PC-3 (cell line): ENCODE data around the gene ARHGAP11A. TPM values are rescaled to one million over a fixed set of nuclear protein-coding genes. Genes with fewer than 3 reads are reported as not detected.

Experiments
- ATAC-seq: fragments of 200-7000 bp; cut with Tn5 transposase; 2 replicates; pipeline ENCODE4 v1.9.1; 2020; ENCODE audit warnings: mild to moderate bottlenecking, moderate library complexity
- BruUV-seq: library from RNA; stranded (reverse); fragments of 400-500 nt; replicated peaks from 2 replicates; lab custom pipeline; 2021; lab: Mats Ljungman, UMichigan
- CTCF ChIA-PET: fragments of 300-600 bp; sonication (Branson Sonifier 250); formaldehyde crosslinking; loops from one replicate; lab custom pipeline; 2022; ENCODE audit warnings: antibody characterized with exemption; lab: Charles Lee
- POLR2A ChIA-PET: fragments of 300-600 bp; sonication (Branson Sonifier 250); formaldehyde crosslinking; loops from one replicate; lab custom pipeline; 2022; ENCODE audit warnings: antibody characterized with exemption; ENCODE audit not compliant: unreplicated experiment; lab: Charles Lee
- DNase-seq: peaks from one replicate; pipeline ENCODE4 v3.0.0-alpha.2; 2015
- H2AFZ ChIP-seq: fragments of 300-600 bp; sonication (generic); 2 replicates; pipeline ENCODE4 v1.6.0; 2016; ENCODE audit warnings: antibody characterized with exemption, low read length
- H3F3A ChIP-seq: fragments of 300-600 bp; sonication (generic); one replicate; pipeline ENCODE4 v1.6.0; 2017; ENCODE audit warnings: antibody characterized with exemption, low read length, control low read depth, mild to moderate bottlenecking; ENCODE audit not compliant: unreplicated experiment
- H3K27ac ChIP-seq: fragments of 300-600 bp; sonication (generic); 2 replicates; pipeline ENCODE4 v1.5.1; 2016; ENCODE audit warnings: mild to moderate bottlenecking, low read length
- H3K27me3 ChIP-seq: fragments of 300-600 bp; sonication (generic); 2 replicates; pipeline ENCODE4 v1.6.1; 2016; ENCODE audit warnings: low read length, mixed read lengths
- H3K36me3 ChIP-seq: fragments of 300-600 bp; sonication (generic); 2 replicates; pipeline ENCODE4 v1.6.1; 2016; ENCODE audit warnings: low read depth, mixed run types, low read length, mixed read lengths
- H3K4me1 ChIP-seq: fragments of 300-600 bp; sonication (generic); 2 replicates; pipeline ENCODE4 v1.5.1; 2016; ENCODE audit warnings: low read length; ENCODE audit not compliant: insufficient read depth
- H3K4me2 ChIP-seq: fragments of 300-600 bp; sonication (generic); 2 replicates; pipeline ENCODE4 v1.6.0; 2016; ENCODE audit warnings: low read length
- H3K4me3 ChIP-seq: fragments of 300-600 bp; sonication (generic); 2 replicates; pipeline ENCODE4 v1.5.1; 2016; ENCODE audit warnings: mild to moderate bottlenecking, low read length, mixed read lengths
- H3K79me2 ChIP-seq: fragments of 300-600 bp; sonication (generic); 2 replicates; pipeline ENCODE4 v1.6.1; 2017; ENCODE audit warnings: low read length, mixed read lengths
- H3K9ac ChIP-seq: fragments of 300-600 bp; sonication (generic); 2 replicates; pipeline ENCODE4 v1.6.0; 2016; ENCODE audit warnings: mild to moderate bottlenecking, low read length
- H3K9me2 ChIP-seq: fragments of 300-600 bp; sonication (generic); replicated peaks from 2 replicates; pipeline ENCODE4 v1.6.1; 2016; ENCODE audit warnings: mixed run types, low read length, mixed read lengths
- H3K9me3 ChIP-seq: fragments of 300-600 bp; sonication (generic); 2 replicates; pipeline ENCODE4 v1.6.1; 2016; ENCODE audit warnings: low read length, mixed read lengths
- H4K20me1 ChIP-seq: fragments of 300-600 bp; sonication (generic); 2 replicates; pipeline ENCODE4 v1.6.1; 2016; ENCODE audit warnings: low read length, mixed read lengths
- CTCF ChIP-seq: fragments of 300-600 bp; sonication (generic); conservative IDR thresholded peaks from 2 replicates; pipeline ENCODE4 v1.5.1; 2017; ENCODE audit warnings: antibody characterized with exemption, low read depth, mild to moderate bottlenecking, low read length
- EZH2 ChIP-seq: fragments of 300-600 bp; sonication (generic); IDR thresholded peaks from one replicate; pipeline ENCODE4 v1.6.1; 2017; ENCODE audit warnings: antibody characterized with exemption, mild to moderate bottlenecking, low read length; ENCODE audit not compliant: unreplicated experiment
- EZH2phosphoT487 ChIP-seq: fragments of 300-600 bp; sonication (generic); IDR thresholded peaks from 2 replicates; pipeline ENCODE4 v1.6.1; 2018; ENCODE audit warnings: mild to moderate bottlenecking, antibody characterized with exemption, low read length, borderline replicate concordance
- intact Hi-C: fragments of 100-400 bp; cut with micrococcal nuclease; formaldehyde crosslinking; loops from 2 replicates; pipeline ENCODE4 v1.9.0; 2023
- total RNA-seq: library from RNA; depleted of rRNA; stranded (reverse); fragments of >200 nt; gene quantifications from 2 replicates; pipeline ENCODE4 v1.2.3, GENCODE V29; 2014

Gene ARHGAP11A
- total RNA-seq, 1 experiment from 2014 or later = 38.2 TPM

GRCh38 chr15:32636908-32637567, 21.7 kb downstream of the ARHGAP11A start:
- Histone ChIP-seq H3K27ac (no peak overlapping the region), H3K9me3 (no peaks in the 10 kb centered on the region), H2AFZ (no peak overlapping the region), H3K4me3 (no peak overlapping the region), H3K27me3 (no peaks in the 10 kb centered on the region), H3K4me2 (no peak overlapping the region), H3K9me2 (no peaks in the 10 kb centered on the region), H3K36me3 (peaks cover 63% of the 10 kb centered on the region), H4K20me1 (0 out of 2 replicates have a peak, but pooled peaks cover 9% of the 10 kb centered on the region), H3F3A (peaks cover 7% of the 10 kb centered on the region), H3K79me2 (peaks cover 9% of the 10 kb centered on the region; the same call in 1 of the 2 replicates), H3K4me1 (peaks cover 12% of the 10 kb centered on the region), H3K9ac (no peak overlapping the region)
- ATAC-seq (no peak), DNase-seq (no peak)
- ChIA-PET CTCF (interaction anchor here (0.6 kb wide), 1 partner anchor 319 kb away, joined by 4 read pairs; no protein-coding TSS in a partner anchor), POLR2A (no interaction called here)
- intact Hi-C loops = no loop called here
- TSS peak; percentile 30 for BruUV-seq
- TF ChIP-seq EZH2 = no peak
- no peak for TF ChIP-seq CTCF
- TF ChIP-seq EZH2phosphoT487 = no peak

- Histone ChIP-seq H3F3A (peaks cover 7% of the 10 kb centered on the region), H3K9ac (no peak overlapping the region), H3K4me2 (no peak overlapping the region), H3K4me1 (peaks cover 12% of the 10 kb centered on the region), H4K20me1 (0 out of 2 replicates have a peak, but pooled peaks cover 9% of the 10 kb centered on the region), H3K4me3 (no peak overlapping the region), H3K9me2 (no peaks in the 10 kb centered on the region), H3K9me3 (no peaks in the 10 kb centered on the region), H3K79me2 (peaks cover 9% of the 10 kb centered on the region; the same call in 1 of the 2 replicates), H2AFZ (no peak overlapping the region), H3K27me3 (no peaks in the 10 kb centered on the region), H3K36me3 (peaks cover 63% of the 10 kb centered on the region), H3K27ac (no peak overlapping the region)
- DNase-seq (peak; percentile 46), ATAC-seq (peak; percentile 77)
- intact Hi-C loops = no loop called here
- no peak for TF ChIP-seq CTCF
- no peak for TF ChIP-seq EZH2phosphoT487
- no peak for TF ChIP-seq EZH2
- BruUV-seq = no TSS peak
- ChIA-PET POLR2A (no interaction called here), CTCF (interaction anchor here (0.6 kb wide), 1 partner anchor 319 kb away, joined by 4 read pairs; no protein-coding TSS in a partner anchor)
Measured at GRCh38 chr15:32637704-32638103, 22.4 kb downstream of the ARHGAP11A start.

GRCh38 chr15:32641517-32642059, 26.3 kb downstream of the ARHGAP11A start, which contains the start of gene SCG5:
SCG5 (plus strand) TSS chr15:32641710; CDS start chr15:32643593, 1,883 bp downstream.
- intact Hi-C loops = no loop called here
- H3K36me3 ChIP-seq = peaks cover 26% of the 10 kb centered on the region
- no peak within 1 kb of the TSS for H2AFZ ChIP-seq
- BruUV-seq = no TSS peak
- no peak within 1 kb of the TSS for H3K4me3 ChIP-seq
- H3K4me1 ChIP-seq = peaks cover 12% of the 10 kb centered on the region
- H3K27me3 ChIP-seq = no peaks in the 10 kb centered on the region
- 0 out of 2 replicates have a peak, but pooled peaks cover 4% of the 10 kb centered on the region for H4K20me1 ChIP-seq
- H3K9me3 ChIP-seq = no peaks in the 10 kb centered on the region
- DNase-seq = no peak
- ChIA-PET CTCF (no interaction called here), POLR2A (no interaction called here)
- H3F3A ChIP-seq = no peaks in the 10 kb centered on the region
- 0 out of 2 replicates have a peak, but pooled peaks cover 4% of the 10 kb centered on the region for H3K79me2 ChIP-seq
- H3K27ac ChIP-seq = no peak within 1 kb of the TSS
- H3K9me2 ChIP-seq = no peaks in the 10 kb centered on the region
- no peak within 1 kb of the TSS for H3K9ac ChIP-seq
- no peak; the same call in 1 of the 2 replicates for ATAC-seq
- no peak within 1 kb of the TSS for H3K4me2 ChIP-seq
- no peak for TF ChIP-seq EZH2phosphoT487
- TF ChIP-seq EZH2 = no peak
- TF ChIP-seq CTCF = no peak
